Mammary epithelial cell (primary cell): ENCODE data around the gene CDC73.

ENCODE experiments used
- CTCF ChIP-seq, 2 donors: IDR thresholded peaks in 1 of 2; conservative IDR thresholded peaks in 1 of 2; 2 replicates each; pipeline ENCODE4 v1.5.1; 2011 to 2012; ENCODE audit warnings: inconsistent platforms in 2 of 2, low read length in 2 of 2, mild to moderate bottlenecking in 2 of 2, control low read depth in 1 of 2, low read depth in 1 of 2; ENCODE audit not compliant: insufficient read depth in 1 of 2; ENCODE audit errors: extremely low read depth in 1 of 2
- EZH2 ChIP-seq: IDR thresholded peaks from 2 replicates; pipeline ENCODE4 v1.6.1; 2012; ENCODE audit warnings: low read length, inconsistent platforms, borderline replicate concordance

- TF ChIP-seq EZH2 (no peak), CTCF (conservative IDR thresholded peaks at IDR 0.05 in 1 of 2, IDR thresholded peaks at IDR 0.05 in 1 of 2; ENCODE audit: extremely low read depth in 1 of 2, insufficient read depth in 1 of 2, low read depth in 1 of 2, low read length in 2 of 2) (no peak)
Observed at GRCh38 chr1:193176113-193176512, 54.3 kb downstream of the CDC73 start.
